Vagina (tissue), 2 donors: ENCODE results near the gene LHFPL2.

Experiments
- POLR2A ChIP-seq, 2 donors: fragments of 450-650 bp; IDR thresholded peaks; one replicate each; pipeline ENCODE4 v1.6.1; 2017; ENCODE audit warnings: antibody characterized with exemption in 2 of 2, mild to moderate bottlenecking in 2 of 2, moderate library complexity in 2 of 2
- POLR2AphosphoS5 ChIP-seq, 2 donors: sonication (generic); formaldehyde crosslinking; IDR thresholded peaks; one replicate each; pipeline ENCODE4 v1.9.0; 2017; ENCODE audit warnings: antibody characterized with exemption in 2 of 2, mild to moderate bottlenecking in 2 of 2, low read depth in 1 of 2; ENCODE audit not compliant: insufficient read depth in 1 of 2

- no peak for TF ChIP-seq POLR2A (IDR thresholded peaks at IDR 0.05)
- no peak for TF ChIP-seq POLR2AphosphoS5 (IDR thresholded peaks at IDR 0.05; ENCODE audit: insufficient read depth in 1 of 2, low read depth in 1 of 2)
Measured at GRCh38 chr5:78654386-78654785, 5.8 kb upstream of the LHFPL2 start.
